Activated naive CD8-positive, alpha-beta T cell treated with anti-CD3 and anti-CD28 coated beads, Interleukin-2, amount 10 ng/mL, durations not matched to agents 7 days and 5 days (primary cell): Measurements from ENCODE around the gene CYP2A6. TPM values are rescaled to one million over a fixed set of nuclear protein-coding genes. Genes with fewer than 3 reads are reported as not detected.

ENCODE experiments used
- ATAC-seq: fragments of 150-1000 bp; cut with Tn5 transposase; one replicate; pipeline ENCODE4 v1.10.0; 2021; ENCODE audit warnings: low read depth, moderate library complexity
- POLR2A ChIA-PET: fragments of 350-600 bp; sonication (Branson Sonifier 250); formaldehyde crosslinking; loops from one replicate; lab custom pipeline; 2021; ENCODE audit warnings: antibody characterized with exemption; lab: Charles Lee
- DNase-seq: peaks from one replicate; pipeline ENCODE4 v3.0.0; 2021
- H3K27ac Mint-ChIP-seq: one replicate; pipeline ENCODE4 v1.8.0; 2022; ENCODE audit warnings: mild to moderate bottlenecking, mixed read lengths
- H3K27me3 Mint-ChIP-seq: one replicate; pipeline ENCODE4 v1.8.0; 2022; ENCODE audit warnings: mild to moderate bottlenecking, moderate library complexity, mixed read lengths
- H3K36me3 Mint-ChIP-seq: one replicate; pipeline ENCODE4 v1.8.0; 2021; ENCODE audit warnings: mild to moderate bottlenecking, mixed read lengths
- H3K4me1 Mint-ChIP-seq: one replicate; pipeline ENCODE4 v1.8.0; 2021; ENCODE audit warnings: mixed read lengths
- H3K4me3 Mint-ChIP-seq: one replicate; pipeline ENCODE4 v1.8.0; 2022; ENCODE audit warnings: mild to moderate bottlenecking, moderate library complexity, mixed read lengths
- H3K9me3 Mint-ChIP-seq: one replicate; pipeline ENCODE4 v1.8.0; 2021; ENCODE audit warnings: mixed read lengths
- total RNA-seq, 2 experiments: library from RNA; stranded (reverse); gene quantifications; one replicate each; pipeline ENCODE4 v1.2.3, GENCODE V29; 2021

The CYP2A6 gene
- total RNA-seq, 2 experiments from 2014 or later, result 0.28 to 0.55 TPM

DNA sequence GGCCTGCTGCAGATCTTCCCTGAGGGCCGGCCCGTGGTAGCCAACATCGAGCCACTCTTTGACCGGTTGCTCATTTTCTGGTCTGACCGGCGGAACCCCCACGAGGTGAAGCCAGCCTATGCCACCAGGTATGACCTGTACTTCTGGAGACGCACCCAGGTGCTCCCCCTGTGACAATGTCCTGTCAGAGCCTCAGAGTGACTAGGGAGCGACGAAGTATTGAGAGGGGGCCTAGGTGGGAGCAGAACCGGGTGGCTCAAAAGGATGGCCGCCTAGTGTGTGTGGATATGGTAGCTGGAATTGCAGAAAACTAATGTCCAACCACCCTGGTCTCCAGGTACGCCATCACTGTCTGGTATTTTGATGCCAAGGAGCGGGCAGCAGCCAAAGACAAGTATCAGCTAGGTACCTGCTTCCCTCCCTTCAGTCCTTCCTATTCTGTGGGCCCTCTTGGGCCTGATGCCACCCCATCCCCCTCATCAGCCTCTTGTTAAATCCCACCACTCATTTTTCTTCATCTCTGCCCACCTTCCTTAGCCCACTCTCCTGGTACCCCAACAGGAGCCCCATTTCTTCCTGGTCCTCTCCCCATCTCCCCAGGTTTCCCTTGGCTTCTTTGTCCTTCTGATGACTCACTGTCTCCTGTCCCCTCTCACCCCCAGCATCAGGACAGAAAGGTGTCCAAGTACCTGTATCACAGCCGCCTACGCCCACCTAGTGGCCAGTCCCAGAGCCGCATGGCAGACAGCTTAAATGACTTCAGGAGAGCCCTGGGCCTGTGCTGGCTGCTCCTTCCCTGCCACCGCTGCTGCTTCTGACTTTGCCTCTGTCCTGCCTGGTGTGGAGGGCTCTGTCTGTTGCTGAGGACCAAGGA is 42.9 kb downstream of the CYP2A6 start:
- POLR2A ChIA-PET, result interaction anchor here (0.5 to 6.1 kb wide), 8 partner anchors 7 to 57 kb away, joined by 3 to 57 read pairs (median 6); partner anchors contain the start of genes ACTMAP, EGLN2, RAB4B and SNRPA
- Mint-ChIP-seq H3K9me3 (no peaks in the 10 kb centered on the region), H3K27ac (peak overlapping the region; percentile 93), H3K4me1 (peaks cover 70% of the 10 kb centered on the region), H3K27me3 (peaks cover 8% of the 10 kb centered on the region), H3K36me3 (peaks cover 24% of the 10 kb centered on the region), H3K4me3 (peak overlapping the region; percentile 98)
- ATAC-seq (no peak), DNase-seq (no peak)

DNA sequence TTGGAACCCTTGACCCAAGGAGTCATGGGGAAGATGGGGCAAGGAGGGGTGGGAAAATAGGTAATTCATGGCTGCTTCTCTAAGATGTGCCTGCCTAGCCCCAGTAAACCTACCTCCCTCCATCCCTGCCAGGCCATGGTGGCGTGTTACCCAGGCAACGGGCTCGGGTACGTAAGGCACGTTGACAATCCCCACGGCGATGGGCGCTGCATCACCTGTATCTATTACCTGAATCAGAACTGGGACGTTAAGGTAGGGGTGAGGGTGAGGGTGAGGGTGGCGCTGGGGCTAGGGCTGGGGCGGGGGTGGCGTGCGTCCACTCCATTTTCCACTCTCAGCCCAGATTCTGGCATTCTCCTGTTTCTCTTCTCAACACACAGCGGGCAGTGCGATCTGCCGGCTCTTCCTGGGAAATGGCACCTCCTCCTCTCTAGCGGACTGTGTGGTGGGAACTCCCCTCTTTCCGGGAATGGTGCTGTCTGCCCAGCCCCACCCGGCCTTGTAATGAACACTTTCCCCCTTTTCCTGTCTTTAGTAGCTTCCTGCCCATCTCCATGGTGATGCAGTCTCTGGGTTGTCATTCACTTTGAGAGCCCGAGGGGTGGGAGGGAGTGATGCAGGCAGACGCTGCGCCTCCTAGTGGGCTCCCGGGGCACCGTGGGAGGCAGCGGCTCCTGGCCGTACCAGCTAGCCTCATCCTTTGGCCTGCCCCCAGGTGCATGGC is 43.7 kb downstream of the CYP2A6 start:
- peaks cover 73% of the 10 kb centered on the region for H3K4me1 Mint-ChIP-seq
- DNase-seq, result peak; percentile 84
- H3K9me3 Mint-ChIP-seq, result no peaks in the 10 kb centered on the region
- peaks cover 32% of the 10 kb centered on the region for H3K36me3 Mint-ChIP-seq
- ATAC-seq, result peak; percentile 40
- peak overlapping the region; percentile 93 for H3K27ac Mint-ChIP-seq
- POLR2A ChIA-PET, result interaction anchor here (1.0 to 6.1 kb wide), 7 partner anchors 8 to 144 kb away, joined by 3 to 57 read pairs (median 7); partner anchors contain the start of genes ACTMAP, EGLN2, RAB4B and SNRPA
- H3K27me3 Mint-ChIP-seq, result peaks cover 3% of the 10 kb centered on the region
- peak overlapping the region; percentile 98 for H3K4me3 Mint-ChIP-seq

DNA sequence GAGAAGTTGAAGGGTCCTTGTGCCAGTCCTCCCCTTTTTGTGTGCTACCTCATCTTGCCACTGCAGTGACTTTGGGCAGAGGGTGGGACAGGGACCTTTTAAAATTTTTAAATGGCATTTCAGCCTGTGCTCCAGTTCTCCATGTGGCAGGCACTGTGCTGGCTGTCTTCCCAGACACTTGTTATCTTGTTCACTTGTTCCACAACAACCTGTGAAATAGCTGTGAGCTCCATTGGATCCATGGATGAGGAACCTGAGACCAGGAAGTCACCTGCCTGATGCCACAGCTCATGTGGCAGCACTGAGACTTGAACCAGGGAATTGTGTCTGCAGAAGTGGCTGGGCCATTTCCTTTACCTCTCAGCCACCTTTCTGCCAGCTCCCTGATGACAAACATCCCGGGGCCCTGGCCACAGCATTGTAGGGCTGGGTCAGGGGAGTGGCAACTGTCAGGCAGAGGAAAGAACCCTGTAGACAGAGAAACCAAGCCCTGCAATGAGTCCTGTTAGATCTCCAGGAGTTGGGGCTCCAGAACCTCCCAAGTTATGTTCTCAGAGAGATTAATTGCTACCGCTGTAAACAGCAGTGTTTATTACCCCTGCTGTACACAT is 44.9 kb downstream of the CYP2A6 start:
- peaks cover 30% of the 10 kb centered on the region for H3K36me3 Mint-ChIP-seq
- POLR2A ChIA-PET, result interaction anchor here (0.6 to 6.1 kb wide), 6 partner anchors 28 to 142 kb away, joined by 3 to 57 read pairs (median 9); partner anchors contain the start of genes ACTMAP, RAB4B and SNRPA

DNA sequence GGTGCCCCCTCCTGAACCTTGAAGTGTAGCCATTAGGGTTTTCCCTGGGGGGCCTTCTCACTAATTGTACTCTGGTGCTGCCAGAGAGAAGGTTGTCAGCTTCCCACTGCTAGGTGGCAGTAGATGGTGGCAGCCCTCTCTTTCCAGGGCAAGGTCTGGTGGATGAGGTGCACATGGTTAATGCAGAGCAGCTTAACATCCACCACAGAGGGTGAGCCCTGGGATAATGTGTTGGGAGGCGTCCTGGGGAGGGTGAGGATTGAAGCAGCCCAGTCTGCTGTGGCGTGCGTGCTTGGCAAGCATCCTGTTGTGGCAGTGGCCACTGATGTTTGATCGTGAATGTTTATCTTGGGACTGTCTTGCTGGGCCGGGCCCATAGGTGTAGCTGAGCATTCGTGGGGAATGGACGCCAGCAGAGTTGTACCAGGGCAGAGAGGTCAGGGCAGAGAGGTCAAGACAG is 45.4 kb downstream of the CYP2A6 start:
- H3K4me3 Mint-ChIP-seq, result peak overlapping the region; percentile 98
- H3K27me3 Mint-ChIP-seq, result no peaks in the 10 kb centered on the region
- POLR2A ChIA-PET, result interaction anchor here (0.6 to 6.1 kb wide), 5 partner anchors 27 to 121 kb away, joined by 3 to 57 read pairs (median 14); partner anchors contain the start of genes ACTMAP, RAB4B and SNRPA
- no peaks in the 10 kb centered on the region for H3K9me3 Mint-ChIP-seq
- DNase-seq (peak; percentile 43), ATAC-seq (no peak)
- H3K4me1 Mint-ChIP-seq, result peaks cover 68% of the 10 kb centered on the region
- peak overlapping the region; percentile 93 for H3K27ac Mint-ChIP-seq
- H3K36me3 Mint-ChIP-seq, result peaks cover 34% of the 10 kb centered on the region

More for the DNA sequence above, 44.9 kb downstream of the CYP2A6 start:
- Mint-ChIP-seq H3K27me3 (no peaks in the 10 kb centered on the region), H3K4me3 (peak overlapping the region; percentile 98), H3K4me1 (peaks cover 69% of the 10 kb centered on the region), H3K9me3 (no peaks in the 10 kb centered on the region), H3K27ac (peak overlapping the region; percentile 93)
- DNase-seq (peak; percentile 55), ATAC-seq (no peak)

DNA sequence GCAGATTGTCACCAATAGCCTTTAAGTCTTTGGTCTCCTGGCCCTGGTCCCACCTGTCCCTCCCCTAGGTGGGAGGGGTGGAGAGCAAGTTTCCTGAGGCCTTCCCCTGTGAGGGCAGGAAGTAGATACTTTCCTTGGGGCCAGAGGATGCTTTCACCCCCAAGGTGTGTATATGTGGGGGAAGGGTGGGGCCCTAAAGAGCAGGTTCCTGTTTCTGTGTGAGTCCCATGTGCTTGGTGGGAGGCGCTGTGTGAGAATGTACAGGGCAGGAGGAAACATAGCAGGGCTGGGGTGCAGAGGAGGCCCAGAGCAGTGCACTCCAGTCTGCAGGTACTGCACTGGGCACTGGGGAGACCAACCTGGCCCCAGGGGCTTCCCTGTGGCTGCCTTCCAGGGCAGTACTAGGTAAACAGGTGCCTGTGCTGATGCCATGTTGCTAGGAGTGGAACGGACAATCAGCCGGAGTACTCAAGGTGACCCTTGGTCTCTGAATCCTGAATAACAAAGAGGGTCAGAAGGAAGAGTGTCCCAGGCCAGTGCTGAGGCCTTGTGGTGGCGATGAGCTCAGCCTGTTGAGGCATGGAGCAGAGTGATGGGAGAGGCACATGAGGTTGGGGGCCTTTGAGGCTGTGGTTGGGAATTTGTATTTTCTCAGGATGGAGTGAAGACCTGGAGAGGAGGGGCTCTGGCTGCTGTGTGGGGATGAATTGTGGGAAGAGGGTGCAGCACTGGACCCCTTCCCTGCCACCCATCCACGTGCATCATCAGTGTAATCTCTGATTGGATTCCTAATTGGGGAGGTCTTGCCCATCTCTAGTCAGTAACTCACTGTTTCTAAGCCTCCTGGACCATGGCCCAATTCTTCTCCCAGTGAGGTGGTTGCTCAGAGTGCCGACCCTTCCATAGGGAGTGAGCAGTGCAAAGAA is 46.1 kb downstream of the CYP2A6 start:
- peaks cover 67% of the 10 kb centered on the region for H3K4me1 Mint-ChIP-seq
- no peaks in the 10 kb centered on the region for H3K9me3 Mint-ChIP-seq
- peak; percentile 59 for ATAC-seq
- H3K27me3 Mint-ChIP-seq, result no peaks in the 10 kb centered on the region
- POLR2A ChIA-PET, result interaction anchor here (1.0 to 6.1 kb wide), 4 partner anchors 15 to 57 kb away, joined by 3 to 57 read pairs (median 14); partner anchors contain the start of genes ACTMAP, RAB4B and SNRPA
- peak overlapping the region; percentile 93 for H3K27ac Mint-ChIP-seq
- H3K4me3 Mint-ChIP-seq, result peak overlapping the region; percentile 98
- peaks cover 35% of the 10 kb centered on the region for H3K36me3 Mint-ChIP-seq
- peak; percentile 69 for DNase-seq

DNA sequence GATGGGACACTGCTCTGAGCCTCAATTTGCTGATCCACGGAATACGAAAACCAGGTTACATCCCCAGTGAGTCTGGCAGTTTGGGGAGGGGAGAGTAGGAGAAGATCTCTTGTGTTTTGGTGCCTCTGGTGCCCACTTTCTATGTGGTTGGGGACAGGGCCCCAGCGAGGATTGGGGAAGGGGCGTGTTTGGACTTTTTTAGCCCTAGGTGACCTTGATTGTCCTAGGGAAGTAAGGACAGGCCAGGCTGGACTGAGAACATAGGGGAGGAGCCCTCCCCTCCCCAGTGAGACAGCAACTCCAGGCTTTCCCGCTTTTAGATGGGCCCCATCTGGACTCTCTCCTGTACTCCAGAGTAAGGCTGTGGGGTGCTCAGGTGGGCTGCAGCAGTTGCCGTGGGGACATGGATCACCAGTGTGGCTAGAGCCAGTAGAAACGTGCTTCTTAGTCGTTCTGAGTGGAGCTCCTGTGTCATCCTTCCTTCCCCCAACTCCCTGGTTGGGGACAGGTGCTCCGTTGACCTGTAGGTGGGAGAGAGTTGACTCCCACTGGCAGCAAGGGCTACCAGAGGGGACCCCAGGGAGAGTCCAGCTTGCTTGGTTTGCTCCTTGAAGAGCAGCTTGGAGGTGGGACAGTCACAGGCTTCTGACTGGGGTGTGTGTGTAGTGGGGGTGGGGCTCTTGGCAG is 46.9 kb downstream of the CYP2A6 start:
- Mint-ChIP-seq H3K27ac (peak overlapping the region; percentile 93), H3K27me3 (no peaks in the 10 kb centered on the region), H3K9me3 (no peaks in the 10 kb centered on the region), H3K4me3 (peak overlapping the region; percentile 98), H3K36me3 (peaks cover 37% of the 10 kb centered on the region), H3K4me1 (peaks cover 68% of the 10 kb centered on the region)
- ATAC-seq (no peak), DNase-seq (no peak)
- POLR2A ChIA-PET, result interaction anchor here (1.0 to 6.1 kb wide), 4 partner anchors 16 to 86 kb away, joined by 3 to 57 read pairs (median 15); partner anchors contain the start of genes ACTMAP, COQ8B, ITPKC and RAB4B

DNA sequence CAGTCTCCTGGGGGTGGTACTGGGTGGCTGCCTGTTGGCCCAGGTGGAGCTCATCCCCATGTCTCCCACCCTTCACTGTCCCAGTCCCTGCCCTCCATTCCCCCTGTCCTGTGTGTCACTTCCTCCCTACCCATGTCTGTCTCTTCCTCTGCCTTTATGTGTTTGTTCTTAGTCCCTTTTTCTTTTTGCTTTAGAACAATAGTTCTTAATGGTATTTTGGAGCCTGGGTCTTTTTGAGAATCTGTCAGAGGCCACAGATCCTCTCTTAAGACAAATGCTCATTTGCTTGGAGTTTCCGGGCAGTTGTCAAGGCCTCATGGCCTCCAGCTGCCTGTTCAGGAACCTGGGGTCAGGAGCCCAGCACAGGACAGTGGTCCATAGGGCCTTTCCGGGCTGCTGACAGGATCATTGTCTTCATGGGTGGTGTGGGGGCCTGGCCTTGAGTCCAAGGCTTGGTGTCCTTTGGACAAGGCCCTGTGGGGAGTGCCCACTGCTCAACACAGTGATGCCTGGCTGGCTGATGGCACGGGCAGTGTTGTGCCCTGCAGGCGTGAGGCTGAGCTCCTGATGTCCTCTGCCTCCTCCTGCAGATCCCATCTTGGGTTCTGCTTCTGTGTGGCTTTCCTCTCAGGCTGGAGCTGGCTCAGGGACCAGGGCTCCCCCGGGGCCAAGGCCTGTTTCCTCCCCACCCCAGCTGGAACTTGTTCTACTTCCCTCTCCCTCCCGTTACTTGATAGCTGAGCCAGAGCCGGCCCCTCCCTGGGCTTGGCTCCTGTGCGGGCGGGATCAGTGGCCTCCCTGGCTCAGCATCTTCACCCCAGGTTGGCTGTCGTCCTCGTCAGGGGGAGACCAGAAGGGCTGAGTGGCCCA is 47.7 kb downstream of the CYP2A6 start:
- Mint-ChIP-seq H3K27ac (peak overlapping the region; percentile 93), H3K4me1 (peaks cover 71% of the 10 kb centered on the region), H3K4me3 (peak overlapping the region; percentile 98), H3K36me3 (peaks cover 33% of the 10 kb centered on the region), H3K9me3 (no peaks in the 10 kb centered on the region), H3K27me3 (no peaks in the 10 kb centered on the region)
- POLR2A ChIA-PET, result interaction anchor here (0.5 to 6.1 kb wide), 4 partner anchors 14 to 85 kb away, joined by 3 to 57 read pairs (median 15); partner anchors contain the start of genes ACTMAP, COQ8B, ITPKC and RAB4B
- DNase-seq (peak; percentile 44), ATAC-seq (no peak)

DNA sequence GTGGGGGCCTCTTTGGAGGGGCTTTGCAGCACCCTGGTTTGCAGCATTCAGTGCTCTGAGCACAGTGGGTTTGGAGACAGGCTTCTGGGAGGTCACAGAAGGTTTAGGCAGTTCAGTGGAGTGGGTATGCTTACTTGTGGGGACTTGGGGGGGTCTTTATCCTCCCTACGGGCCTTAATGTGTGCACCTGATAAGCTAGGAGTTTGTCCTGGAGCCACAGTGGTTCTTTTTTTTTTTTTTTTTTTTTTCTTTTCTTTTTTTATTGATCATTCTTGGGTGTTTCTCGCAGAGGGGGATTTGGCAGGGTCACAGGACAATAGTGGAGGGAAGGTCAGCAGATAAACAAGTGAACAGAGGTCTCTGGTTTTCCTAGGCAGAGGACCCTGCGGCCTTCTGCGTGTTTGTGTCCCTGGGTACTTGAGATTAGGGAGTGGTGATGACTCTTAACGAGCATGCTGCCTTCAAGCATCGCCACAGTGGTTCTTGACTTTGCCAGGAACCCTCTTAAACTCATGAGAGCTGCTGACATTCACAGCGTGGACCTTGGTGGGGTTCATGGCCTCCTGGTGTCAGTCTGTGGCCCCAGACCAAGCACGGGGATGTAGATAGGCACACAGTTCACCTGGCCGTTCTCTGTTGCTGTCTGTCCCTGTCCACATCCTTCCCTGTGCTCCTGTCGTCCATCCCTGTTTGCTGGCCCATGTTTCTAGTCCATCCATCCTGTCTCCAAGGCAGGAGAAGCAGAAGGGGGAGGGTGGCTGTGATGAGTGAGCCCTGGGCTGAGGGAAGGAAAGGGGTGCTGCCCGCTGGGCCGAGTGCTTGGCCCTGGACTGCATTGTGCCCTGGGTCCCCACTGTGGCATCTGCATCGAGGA is 48.6 kb downstream of the CYP2A6 start:
- POLR2A ChIA-PET, result interaction anchor here (0.5 to 6.1 kb wide), 5 partner anchors 15 to 52 kb away, joined by 3 to 79 read pairs (median 23); partner anchors contain the start of genes ACTMAP, RAB4B and SNRPA
- DNase-seq (no peak), ATAC-seq (no peak)
- Mint-ChIP-seq H3K4me3 (peak overlapping the region; percentile 98), H3K4me1 (peaks cover 68% of the 10 kb centered on the region), H3K27me3 (no peaks in the 10 kb centered on the region), H3K36me3 (peaks cover 33% of the 10 kb centered on the region), H3K27ac (peak overlapping the region; percentile 93), H3K9me3 (no peaks in the 10 kb centered on the region)

DNA sequence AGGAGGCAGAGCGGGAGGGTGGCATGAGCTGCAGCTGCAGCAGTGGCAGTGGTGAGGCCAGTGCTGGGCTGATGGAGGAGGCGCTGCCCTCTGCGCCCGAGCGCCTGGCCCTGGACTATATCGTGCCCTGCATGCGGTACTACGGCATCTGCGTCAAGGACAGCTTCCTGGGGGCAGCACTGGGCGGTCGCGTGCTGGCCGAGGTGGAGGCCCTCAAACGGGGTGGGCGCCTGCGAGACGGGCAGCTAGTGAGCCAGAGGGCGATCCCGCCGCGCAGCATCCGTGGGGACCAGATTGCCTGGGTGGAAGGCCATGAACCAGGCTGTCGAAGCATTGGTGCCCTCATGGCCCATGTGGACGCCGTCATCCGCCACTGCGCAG is 49.3 kb downstream of the CYP2A6 start:
- peak overlapping the region; percentile 98 for H3K4me3 Mint-ChIP-seq
- peak overlapping the region; percentile 88 for H3K27ac Mint-ChIP-seq
- ATAC-seq, result no peak
- H3K9me3 Mint-ChIP-seq, result no peaks in the 10 kb centered on the region
- DNase-seq, result no peak
- peaks cover 62% of the 10 kb centered on the region for H3K4me1 Mint-ChIP-seq
- peaks cover 32% of the 10 kb centered on the region for H3K36me3 Mint-ChIP-seq
- H3K27me3 Mint-ChIP-seq, result no peaks in the 10 kb centered on the region
- POLR2A ChIA-PET, result interaction anchor here (1.0 to 6.0 kb wide), 3 partner anchors 23 to 51 kb away, joined by 5 to 79 read pairs (median 23); partner anchors contain the start of genes ACTMAP, RAB4B and SNRPA
